ENCODE results near the gene RNF150.

DNA sequence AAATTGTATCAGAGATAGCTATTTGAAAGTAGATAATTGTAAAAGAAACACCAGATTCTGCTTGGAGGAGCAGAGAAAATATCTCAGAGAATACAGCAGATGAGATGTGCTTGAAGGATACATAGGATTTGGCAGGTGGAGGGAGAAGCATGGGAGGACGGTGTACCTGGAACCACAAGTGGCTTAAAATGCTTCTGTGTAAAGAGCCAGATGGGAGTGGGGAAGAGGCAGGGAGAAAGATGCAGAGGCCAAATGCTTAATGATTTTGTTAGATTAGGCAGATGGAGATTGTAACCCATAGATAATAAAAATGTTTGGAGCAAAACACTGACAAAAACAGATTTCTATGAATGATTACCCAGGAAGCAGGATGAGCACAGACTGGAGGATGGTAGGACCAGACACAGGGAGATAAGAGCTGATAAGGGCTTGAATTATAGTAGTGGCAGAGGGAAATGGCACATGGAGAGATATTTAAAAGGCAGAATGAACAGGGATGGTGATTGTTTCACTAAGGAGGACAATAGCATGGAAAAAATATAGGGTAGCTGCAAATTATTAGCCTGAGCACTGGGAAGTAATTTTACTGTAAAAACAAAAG, 231.4 kb downstream of the RNF150 start:
- TF ChIP-seq TAF1 (IDR thresholded peaks at IDR 0.05; ENCODE audit: borderline replicate concordance, insufficient read depth, low read length): no peak
- TF ChIP-seq SIN3A (IDR thresholded peaks at IDR 0.05; ENCODE audit: borderline replicate concordance, insufficient read depth, low read length): no peak
- TF ChIP-seq POLR2AphosphoS5 (IDR thresholded peaks at IDR 0.05; ENCODE audit: low read depth, low read length): no peak
